ENCODE measurements around the gene IQGAP2. TPM values are rescaled to one million over a fixed set of nuclear protein-coding genes. Genes with fewer than 3 reads are reported as not detected.

Gene IQGAP2
- total and polyA plus RNA-seq, 2 of the 8 experiments (the other 6 are each of a cell fraction or from before 2014, with no cell fraction given) = 19.7 to 66.0 TPM

DNA sequence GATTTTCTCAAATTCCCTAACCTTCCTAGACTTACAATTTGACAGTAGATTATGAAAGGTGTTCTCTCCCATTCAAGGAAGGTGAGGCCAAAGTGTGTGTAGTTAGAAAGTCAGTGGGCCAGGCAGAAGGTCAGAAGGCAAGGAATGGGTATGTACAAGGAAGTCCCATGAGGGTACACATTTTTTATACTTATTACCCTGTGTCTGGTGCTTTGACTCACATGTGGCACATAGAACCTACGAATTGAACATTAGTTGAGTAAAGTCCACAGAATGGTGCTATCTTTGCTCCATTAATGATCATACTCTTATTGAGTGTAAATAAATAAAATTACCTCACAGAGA is 55.4 kb downstream of the IQGAP2 start:
- H3K79me2 ChIP-seq (ENCODE audit: control insufficient read depth in 1 of 2, insufficient read depth in 2 of 2, low read length in 2 of 2) = peaks cover 0 to 18% of the 10 kb centered on the region in 2 experiments; a peak in 2 of 4 replicates
- no peaks in the 10 kb centered on the region; a peak in 1 of 7 replicates for H3K4me1 ChIP-seq (replicated peaks in 1 of 4; ENCODE audit: control insufficient read depth in 3 of 4, insufficient read depth in 4 of 4, low read length in 3 of 4)
- no peak overlapping the region for H2BK5ac ChIP-seq (ENCODE audit: low read depth, low read length)
- H4K20me1 ChIP-seq (replicated peaks in 1 of 2; ENCODE audit: control insufficient read depth in 1 of 2, insufficient read depth in 2 of 2, low read length in 2 of 2) = no peaks in the 10 kb centered on the region
- no peaks in the 10 kb centered on the region for H3K27me3 ChIP-seq (replicated peaks in 1 of 4; ENCODE audit: control insufficient read depth in 3 of 4, extremely low read depth in 1 of 4, insufficient read depth in 3 of 4, low read length in 3 of 4)
- H3K18ac ChIP-seq (ENCODE audit: extremely low read depth, low read length) = no peak overlapping the region
- no peaks in the 10 kb centered on the region; the same call in none of the 2 replicates for H3K79me1 ChIP-seq (ENCODE audit: low read depth, low read length)
- DNase-seq (ENCODE audit: low read depth in 1 of 2, low spot score in 2 of 2) = no peak
- H2BK20ac ChIP-seq (ENCODE audit: low read length) = no peak overlapping the region
- H2AK5ac ChIP-seq (ENCODE audit: low read depth, low read length) = no peak overlapping the region
- 95% methylated on average over 1 of the region's 1 CpG; no CpG with 5 or more reads in 1 of the 2 experiments for WGBS, 2 experiments (ENCODE audit: extremely low coverage in 1 of 2, insufficient coverage in 1 of 2, insufficient read length in 1 of 2, insufficient replicate concordance in 2 of 2, low coverage in 1 of 2, low lambda C conversion rate in 2 of 2, missing lambda C conversion rate in 1 of 2)
- H3K36me3 ChIP-seq (ENCODE audit: control insufficient read depth in 2 of 4, insufficient read depth in 4 of 4, low read length in 3 of 4) = no peaks in the 10 kb centered on the region
- H2BK15ac ChIP-seq (ENCODE audit: low read length) = no peak overlapping the region
- H4K8ac ChIP-seq (ENCODE audit: extremely low read depth, insufficient read depth, low read length) = no peak overlapping the region
- CTCF ChIA-PET (ENCODE audit: partially characterized antibody) = interaction anchor here (0.6 to 2.6 kb wide), 4 partner anchors 8 to 407 kb away, joined by 3 to 11 read pairs (median 4); no protein-coding TSS in a partner anchor
- no peak overlapping the region for H3K27ac ChIP-seq (ENCODE audit: low read depth, low read length)
- H3K56ac ChIP-seq (replicated peaks; ENCODE audit: insufficient read length, low read depth, low read length) = no peak overlapping the region
- H3K4me2 ChIP-seq (ENCODE audit: insufficient read depth in 1 of 2, low read depth in 2 of 2, low read length in 2 of 2) = no peak overlapping the region
- no peak for TF ChIP-seq SUZ12 (IDR thresholded peaks at IDR 0.05; ENCODE audit: low read length)
- no peak for TF ChIP-seq SIN3A (conservative IDR thresholded peaks at IDR 0.05 in 1 of 2, IDR thresholded peaks at IDR 0.05 in 1 of 2; ENCODE audit: low read depth in 1 of 2, low read length in 2 of 2)
- TF ChIP-seq, protein P1, sequence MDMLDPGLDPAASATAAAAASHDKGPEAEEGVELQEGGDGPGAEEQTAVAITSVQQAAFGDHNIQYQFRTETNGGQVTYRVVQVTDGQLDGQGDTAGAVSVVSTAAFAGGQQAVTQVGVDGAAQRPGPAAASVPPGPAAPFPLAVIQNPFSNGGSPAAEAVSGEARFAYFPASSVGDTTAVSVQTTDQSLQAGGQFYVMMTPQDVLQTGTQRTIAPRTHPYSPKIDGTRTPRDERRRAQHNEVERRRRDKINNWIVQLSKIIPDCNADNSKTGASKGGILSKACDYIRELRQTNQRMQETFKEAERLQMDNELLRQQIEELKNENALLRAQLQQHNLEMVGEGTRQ (IDR thresholded peaks at IDR 0.05; ENCODE audit: low read length) = no peak
- TF ChIP-seq BCL11A (IDR thresholded peaks at IDR 0.05; ENCODE audit: low read depth in 2 of 2, low read length in 2 of 2) = no peak
- no peak for TF ChIP-seq BACH1 (IDR thresholded peaks at IDR 0.05; ENCODE audit: low read length)
- TF ChIP-seq RFX5 (IDR thresholded peaks at IDR 0.05; ENCODE audit: borderline replicate concordance, low read depth, low read length) = no peak
- TF ChIP-seq CHD2 (IDR thresholded peaks at IDR 0.05; ENCODE audit: low read length) = no peak
- no peak for TF ChIP-seq YY1 (IDR thresholded peaks at IDR 0.05; ENCODE audit: low read depth, low read length)
- TF ChIP-seq SRF (IDR thresholded peaks at IDR 0.05; ENCODE audit: low read depth, low read length) = no peak
- TF ChIP-seq CEBPB (IDR thresholded peaks at IDR 0.05; ENCODE audit: low read depth, low read length) = no peak
- no peak for TF ChIP-seq ZNF274 (IDR thresholded peaks at IDR 0.05; ENCODE audit: borderline replicate concordance, extremely low read depth, low read length)
- H3K23ac ChIP-seq (ENCODE audit: insufficient read length) = no peak overlapping the region
- no peak overlapping the region for H2AFZ ChIP-seq (ENCODE audit: low read length)
- H3K9me3 ChIP-seq (ENCODE audit: insufficient read depth in 2 of 2, low read depth in 1 of 2, low read length in 1 of 2) = no peaks in the 10 kb centered on the region
- no peak overlapping the region for H3K4ac ChIP-seq (replicated peaks; ENCODE audit: insufficient read length, low read depth, low read length)
- no peak for FAIRE-seq
- no peak overlapping the region for H3K9ac ChIP-seq (replicated peaks in 1 of 4; ENCODE audit: extremely low read depth in 1 of 4, low read depth in 3 of 4, low read length in 3 of 4)
- no peak overlapping the region for H2BK12ac ChIP-seq (ENCODE audit: low read depth, low read length)
- no peak overlapping the region for H3K4me3 ChIP-seq (ENCODE audit: extremely low read depth in 1 of 4, insufficient read depth in 2 of 4, low read depth in 3 of 4, low read length in 4 of 4)
- no peaks in the 10 kb centered on the region for H3K23me2 ChIP-seq (ENCODE audit: low read depth, low read length)
- POLR2A ChIA-PET (ENCODE audit: partially characterized antibody) = no interaction called here
- no peak overlapping the region for H2BK120ac ChIP-seq (replicated peaks; ENCODE audit: low read depth, low read length)
- H3K14ac ChIP-seq (ENCODE audit: insufficient read length) = no peak overlapping the region
- H4K91ac ChIP-seq (replicated peaks; ENCODE audit: insufficient read length, low read length) = no peak overlapping the region
- H4K5ac ChIP-seq (ENCODE audit: insufficient read length, low read depth, low read length) = no peak overlapping the region

Data from H1 (cell line).